Measurements from ENCODE around the gene FTCD. TPM values are rescaled to one million over a fixed set of nuclear protein-coding genes. Genes with fewer than 3 reads are reported as not detected.

FTCD gene
- total and polyA plus RNA-seq, 2 experiments from 2014 or later, result not detected

DNA sequence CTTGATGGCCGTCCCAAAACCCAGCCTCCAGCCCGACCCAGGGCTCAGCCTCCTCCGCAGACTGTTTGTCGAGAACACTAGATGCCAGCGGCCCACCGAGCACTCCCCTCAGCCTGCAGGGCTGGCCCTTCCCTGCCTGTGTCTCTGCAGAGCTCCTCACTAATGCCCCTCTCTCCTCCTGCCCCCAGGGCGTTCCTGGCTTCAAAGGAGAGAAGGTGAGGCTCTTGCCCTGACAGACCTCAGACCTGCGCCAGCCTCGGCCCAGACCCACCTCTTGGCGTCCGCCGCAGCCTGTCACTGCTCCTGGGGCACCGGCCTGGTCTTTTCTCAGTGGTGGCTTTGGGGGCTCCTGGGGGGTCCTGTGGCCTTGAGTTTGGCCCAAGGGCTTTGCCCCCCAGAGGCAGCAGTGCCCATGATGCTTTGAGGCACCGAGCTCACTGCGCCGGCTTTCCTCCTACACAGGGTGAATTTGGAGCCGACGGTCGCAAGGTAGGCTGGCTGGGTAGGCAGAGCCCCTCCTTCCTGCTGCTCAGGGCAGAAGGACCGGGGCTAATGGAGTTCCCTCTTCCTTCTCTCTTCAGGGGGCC, 39.1 kb downstream of the FTCD start:
- no peak overlapping the region for H3K4me3 ChIP-seq
- H4K20me1 ChIP-seq (ENCODE audit: insufficient read depth), result no peaks in the 10 kb centered on the region
- H3K36me3 ChIP-seq (ENCODE audit: low read depth), result peaks cover 60% of the 10 kb centered on the region
- H3K9me2 ChIP-seq (ENCODE audit: insufficient read depth), result no peaks in the 10 kb centered on the region
- 90 to 91% methylated on average over 20 of the region's 20 CpGs for WGBS, 2 experiments (ENCODE audit: low coverage in 1 of 2, low lambda C conversion rate in 2 of 2, missing lambda C conversion rate in 2 of 2)
- no peak for TF ChIP-seq EZH2phosphoT487 (IDR thresholded peaks at IDR 0.05; ENCODE audit: insufficient read depth, low read depth)
- no peak for TF ChIP-seq EZH2 (IDR thresholded peaks at IDR 0.05; ENCODE audit: insufficient read depth, poor library complexity, severe bottlenecking)
- no peak overlapping the region for H3K4me2 ChIP-seq (ENCODE audit: unreplicated experiment)
- H3K27ac ChIP-seq, result peak overlapping the region; percentile 28; the same call in 1 of the 2 replicates
- no peaks in the 10 kb centered on the region for H3K27me3 ChIP-seq (replicated peaks; ENCODE audit: insufficient read depth)
- H3K9ac ChIP-seq, result no peak overlapping the region
- no peaks in the 10 kb centered on the region for H3K9me3 ChIP-seq (ENCODE audit: low read depth)
- 0 out of 2 replicates have a peak, but pooled peaks cover 4% of the 10 kb centered on the region for H3K4me1 ChIP-seq (ENCODE audit: insufficient read depth)
- H2AFZ ChIP-seq, result no peak overlapping the region
- in situ Hi-C loops (cut with MboI), result loop anchor here (10.0 kb wide), 1 partner anchor 121 kb away; no protein-coding TSS in a partner anchor
- H3F3A ChIP-seq (ENCODE audit: insufficient read depth), result peaks cover 49% of the 10 kb centered on the region
- no peak for DNase-seq
- peaks cover 67% of the 10 kb centered on the region for H3K79me2 ChIP-seq (ENCODE audit: insufficient read depth)

DNA sequence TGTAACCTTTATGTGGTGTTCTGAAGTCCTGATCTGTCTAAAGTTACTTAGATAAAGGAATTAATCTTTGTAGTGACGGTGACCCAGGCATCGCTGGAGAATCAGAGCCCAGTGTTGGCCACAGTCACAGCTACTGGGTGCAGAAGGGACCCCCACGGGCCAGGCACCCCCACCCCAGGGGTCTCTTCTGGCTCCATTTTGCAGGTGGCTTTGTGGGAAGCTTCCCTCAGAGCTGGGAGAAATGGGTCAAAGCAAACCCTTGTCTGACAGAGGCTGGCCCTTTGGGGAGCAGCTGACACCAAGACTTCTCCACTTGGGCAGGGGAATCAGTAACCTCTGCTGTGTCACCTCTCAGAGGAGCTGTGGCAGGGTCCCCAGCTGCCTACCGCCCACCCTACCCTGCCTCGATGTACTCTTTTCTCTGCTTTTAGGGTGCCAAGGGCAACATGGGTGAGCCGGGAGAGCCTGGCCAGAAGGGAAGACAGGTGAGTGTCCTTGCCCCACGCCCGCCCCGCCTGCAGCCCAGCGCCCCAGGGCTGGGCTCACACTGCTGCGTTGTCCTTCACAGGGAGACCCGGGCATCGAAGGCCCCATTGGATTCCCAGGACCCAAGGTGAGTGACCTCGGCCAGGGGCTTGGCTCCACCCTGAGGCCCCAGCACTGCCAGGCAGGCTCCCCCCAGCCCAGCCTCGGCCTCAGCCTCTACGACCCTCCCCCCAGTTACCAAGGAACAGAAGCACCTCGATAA, 39.8 kb downstream of the FTCD start:
- H3K27ac ChIP-seq, result no peak overlapping the region
- 71 to 85% methylated on average over 10 to 17 of the region's 17 CpGs for WGBS, 2 experiments (ENCODE audit: low coverage in 1 of 2, low lambda C conversion rate in 2 of 2, missing lambda C conversion rate in 2 of 2)

DNA sequence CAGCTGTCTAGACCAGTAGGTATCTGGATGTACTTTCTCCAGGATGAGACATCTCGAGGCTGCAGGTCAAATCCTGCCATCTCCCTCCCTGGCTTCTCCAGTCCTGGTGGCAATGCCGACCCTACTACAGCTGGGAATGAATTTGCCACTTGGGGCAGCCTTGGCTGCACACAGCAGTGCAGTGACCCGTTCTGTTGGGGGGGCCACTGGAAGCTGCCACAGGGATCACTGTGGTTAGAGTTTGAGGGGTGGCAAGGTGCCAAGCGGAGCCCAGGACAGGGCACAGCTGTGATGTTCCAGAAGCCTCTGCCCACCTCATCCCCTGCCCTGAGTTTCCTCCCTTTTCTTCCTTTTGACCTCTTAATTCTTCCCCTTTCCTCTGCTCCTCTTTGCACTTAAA, 40.4 kb downstream of the FTCD start:
- Histone ChIP-seq H3K79me2 (ENCODE audit: insufficient read depth) (peaks cover 80% of the 10 kb centered on the region), H2AFZ (no peak overlapping the region), H3K27me3 (replicated peaks; ENCODE audit: insufficient read depth) (no peaks in the 10 kb centered on the region), H3K4me2 (ENCODE audit: unreplicated experiment) (no peak overlapping the region), H3K27ac (no peak overlapping the region), H3F3A (ENCODE audit: insufficient read depth) (peaks cover 37% of the 10 kb centered on the region), H3K9me3 (ENCODE audit: low read depth) (no peaks in the 10 kb centered on the region), H4K20me1 (ENCODE audit: insufficient read depth) (no peaks in the 10 kb centered on the region), H3K4me3 (no peak overlapping the region), H3K9me2 (ENCODE audit: insufficient read depth) (no peaks in the 10 kb centered on the region), H3K9ac (no peak overlapping the region), H3K4me1 (ENCODE audit: insufficient read depth) (peaks cover 7% of the 10 kb centered on the region; the same call in 1 of the 2 replicates), H3K36me3 (ENCODE audit: low read depth) (peaks cover 60% of the 10 kb centered on the region)
- no peak for DNase-seq
- 75 to 83% methylated on average over 4 of the region's 4 CpGs for WGBS, 2 experiments (ENCODE audit: low coverage in 1 of 2, low lambda C conversion rate in 2 of 2, missing lambda C conversion rate in 2 of 2)
- in situ Hi-C loops (cut with MboI), result loop anchor here (10.0 kb wide), 1 partner anchor 120 kb away; no protein-coding TSS in a partner anchor
- TF ChIP-seq EZH2phosphoT487 (IDR thresholded peaks at IDR 0.05; ENCODE audit: insufficient read depth, low read depth) (no peak), EZH2 (IDR thresholded peaks at IDR 0.05; ENCODE audit: insufficient read depth, poor library complexity, severe bottlenecking) (no peak)

More for the DNA sequence above, 39.8 kb downstream of the FTCD start:
- no peaks in the 10 kb centered on the region for H3K9me2 ChIP-seq (ENCODE audit: insufficient read depth)
- peaks cover under 1% of the 10 kb centered on the region; the same call in 1 of the 2 replicates for H3K4me1 ChIP-seq (ENCODE audit: insufficient read depth)
- peaks cover 60% of the 10 kb centered on the region for H3K36me3 ChIP-seq (ENCODE audit: low read depth)
- in situ Hi-C loops (cut with MboI), result loop anchor here (10.0 kb wide), 1 partner anchor 121 kb away; no protein-coding TSS in a partner anchor
- H4K20me1 ChIP-seq (ENCODE audit: insufficient read depth), result no peaks in the 10 kb centered on the region
- TF ChIP-seq EZH2 (IDR thresholded peaks at IDR 0.05; ENCODE audit: insufficient read depth, poor library complexity, severe bottlenecking), result no peak
- TF ChIP-seq EZH2phosphoT487 (IDR thresholded peaks at IDR 0.05; ENCODE audit: insufficient read depth, low read depth), result no peak
- H3K27me3 ChIP-seq (replicated peaks; ENCODE audit: insufficient read depth), result no peaks in the 10 kb centered on the region
- no peak overlapping the region for H2AFZ ChIP-seq
- no peaks in the 10 kb centered on the region for H3K9me3 ChIP-seq (ENCODE audit: low read depth)
- peaks cover 43% of the 10 kb centered on the region for H3F3A ChIP-seq (ENCODE audit: insufficient read depth)
- DNase-seq, result no peak
- no peak overlapping the region for H3K9ac ChIP-seq
- no peak overlapping the region for H3K4me3 ChIP-seq
- H3K4me2 ChIP-seq (ENCODE audit: unreplicated experiment), result no peak overlapping the region
- peaks cover 73% of the 10 kb centered on the region for H3K79me2 ChIP-seq (ENCODE audit: insufficient read depth)

DNA sequence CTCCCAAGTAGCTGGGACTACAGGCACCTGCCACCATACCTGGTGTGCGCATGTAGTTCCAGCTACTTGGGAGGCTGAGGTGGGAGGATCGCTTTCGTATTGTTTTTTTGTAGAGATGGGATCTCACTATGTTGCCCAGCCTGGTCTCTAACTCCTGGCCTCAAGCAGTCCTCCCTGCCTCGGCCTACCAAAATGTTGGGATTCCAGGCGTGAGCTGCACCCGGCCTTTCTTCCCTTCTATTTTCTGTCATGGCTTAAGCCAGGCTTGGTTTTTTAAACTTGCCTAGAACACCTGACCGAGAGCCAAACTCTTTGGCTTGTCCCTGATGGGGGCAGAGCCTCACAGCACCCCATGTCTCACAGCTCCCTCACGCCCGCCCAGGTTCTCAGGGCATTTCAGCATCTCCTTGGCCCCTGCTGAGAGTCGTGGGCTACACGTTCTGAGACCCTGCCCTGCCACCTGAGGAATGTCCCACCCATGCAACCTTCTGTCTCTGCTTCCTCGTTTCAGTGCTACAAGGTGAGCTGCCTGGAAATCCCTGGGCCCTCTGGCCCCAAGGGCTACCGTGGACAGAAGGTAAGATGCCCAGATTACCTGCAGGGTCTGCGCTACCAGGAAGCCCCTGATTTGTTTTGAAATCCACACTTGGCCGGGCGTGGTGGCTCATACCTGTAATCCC, 41.7 kb downstream of the FTCD start:
- H3K79me2 ChIP-seq (ENCODE audit: insufficient read depth), result peaks cover 93% of the 10 kb centered on the region
- H3K4me2 ChIP-seq (ENCODE audit: unreplicated experiment), result no peak overlapping the region
- H3K9ac ChIP-seq, result no peak overlapping the region
- no peak for DNase-seq
- peaks cover 7% of the 10 kb centered on the region; the same call in 1 of the 2 replicates for H3K4me1 ChIP-seq (ENCODE audit: insufficient read depth)
- in situ Hi-C loops (cut with MboI), result loop anchor here (10.0 kb wide), 1 partner anchor 119 kb away; no protein-coding TSS in a partner anchor
- TF ChIP-seq EZH2 (IDR thresholded peaks at IDR 0.05; ENCODE audit: insufficient read depth, poor library complexity, severe bottlenecking) (no peak), EZH2phosphoT487 (IDR thresholded peaks at IDR 0.05; ENCODE audit: insufficient read depth, low read depth) (no peak)
- H3K27me3 ChIP-seq (replicated peaks; ENCODE audit: insufficient read depth), result no peaks in the 10 kb centered on the region
- WGBS, 2 experiments (ENCODE audit: low coverage in 1 of 2, low lambda C conversion rate in 2 of 2, missing lambda C conversion rate in 2 of 2), result 90 to 93% methylated on average over 16 of the region's 16 CpGs
- peaks cover 28% of the 10 kb centered on the region for H3F3A ChIP-seq (ENCODE audit: insufficient read depth)
- H3K9me2 ChIP-seq (ENCODE audit: insufficient read depth), result no peaks in the 10 kb centered on the region
- H2AFZ ChIP-seq, result no peak overlapping the region
- no peak overlapping the region for H3K4me3 ChIP-seq
- peaks cover 56% of the 10 kb centered on the region for H3K36me3 ChIP-seq (ENCODE audit: low read depth)
- H4K20me1 ChIP-seq (ENCODE audit: insufficient read depth), result peaks cover 3% of the 10 kb centered on the region; the same call in 1 of the 2 replicates
- no peaks in the 10 kb centered on the region for H3K9me3 ChIP-seq (ENCODE audit: low read depth)
- H3K27ac ChIP-seq, result no peak overlapping the region
